Measurements from ENCODE around the gene TNS3. TPM values are rescaled to one million over a fixed set of nuclear protein-coding genes. Genes with fewer than 3 reads are reported as not detected.

TNS3 gene
- total RNA-seq, 1 experiment from 2014 or later = 143 TPM

DNA sequence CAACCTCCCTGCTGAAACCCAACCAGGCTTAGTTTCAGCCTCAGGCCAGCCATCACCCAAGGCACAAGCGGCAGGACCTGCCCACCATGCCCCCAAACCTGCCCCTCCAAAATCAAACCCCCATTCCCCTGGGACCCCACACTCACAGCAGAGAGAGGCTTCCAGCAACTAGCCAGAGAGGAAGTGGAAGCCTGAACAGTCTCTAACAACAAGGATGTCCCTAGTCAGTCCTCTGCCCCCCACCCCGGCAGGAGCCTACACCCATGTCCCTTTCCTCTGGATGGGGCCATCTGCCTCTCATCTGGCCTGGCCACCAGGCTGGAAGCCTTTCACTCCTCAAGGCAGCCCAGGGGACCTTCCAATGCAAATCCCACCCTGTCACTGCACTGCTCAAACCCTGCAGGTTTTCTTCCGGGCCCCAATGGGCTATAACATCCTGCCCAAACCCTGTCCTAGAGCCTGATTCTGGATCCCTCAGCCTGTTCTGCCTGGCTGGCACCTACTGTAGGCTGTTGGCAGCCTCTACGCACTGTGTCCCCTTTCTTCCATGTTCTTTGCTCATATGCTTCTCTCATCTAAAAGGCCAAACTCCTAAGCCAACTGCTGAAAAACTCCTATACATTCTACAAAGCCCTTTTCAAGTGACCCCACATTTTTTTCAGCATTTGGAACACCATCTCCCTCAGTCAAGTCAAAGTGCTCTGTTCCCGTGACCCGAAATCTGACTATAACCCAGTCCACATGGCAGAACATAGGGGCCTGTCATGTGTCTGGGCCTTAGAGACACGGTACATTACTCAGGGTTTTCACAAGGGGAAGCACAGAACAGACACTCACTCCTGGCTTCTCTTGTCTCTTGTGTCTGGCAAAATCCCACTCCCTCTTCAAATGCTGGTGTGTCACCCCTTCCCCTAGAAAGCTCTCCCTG lies 253.3 kb downstream of the TNS3 start:
- no peak overlapping the region for H3K27ac ChIP-seq
- no TSS peak for BruUV-seq (replicated peaks)

DNA sequence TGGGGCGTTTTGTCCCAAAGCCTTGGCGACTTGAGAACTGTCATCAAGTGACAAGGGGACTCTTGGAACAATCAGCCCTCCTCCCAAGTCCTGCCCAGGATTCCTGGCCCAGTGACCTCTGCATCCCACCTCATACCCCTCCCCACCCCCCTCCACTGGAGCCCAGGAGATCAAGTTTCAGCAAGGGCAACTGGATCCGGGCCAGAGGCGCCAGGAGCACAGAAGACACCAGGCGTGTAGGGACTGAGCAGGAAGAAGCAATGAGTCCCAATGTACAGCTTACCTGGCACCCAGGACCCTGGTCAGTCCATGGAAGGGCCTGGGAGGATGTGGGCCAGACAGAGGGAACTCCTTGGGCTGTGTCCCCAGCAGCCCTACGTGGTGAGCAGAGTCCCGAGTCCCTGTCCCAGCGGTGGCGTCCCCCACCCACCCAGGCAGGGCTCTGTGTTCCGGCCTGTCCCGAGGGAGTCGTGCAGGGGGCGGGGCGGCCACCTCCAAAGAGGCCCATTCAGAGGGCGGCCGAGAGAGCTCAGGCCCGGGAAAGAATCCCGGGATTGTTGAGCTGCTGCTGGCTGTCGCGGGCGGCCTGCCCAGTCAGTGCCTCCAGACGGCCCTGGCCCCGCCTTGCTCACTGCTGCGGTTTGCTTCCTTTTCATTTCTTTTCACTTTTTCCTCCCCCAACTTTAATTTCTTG lies 254.1 kb downstream of the TNS3 start:
- H3K4me3 ChIP-seq = no peak overlapping the region
- no peak overlapping the region for H3K4me2 ChIP-seq
- no peaks in the 10 kb centered on the region for H3K27me3 ChIP-seq (ENCODE audit: insufficient read depth, low read depth)
- peaks cover 67% of the 10 kb centered on the region for H3K36me3 ChIP-seq (ENCODE audit: low read depth)
- TF ChIP-seq, protein P1, sequence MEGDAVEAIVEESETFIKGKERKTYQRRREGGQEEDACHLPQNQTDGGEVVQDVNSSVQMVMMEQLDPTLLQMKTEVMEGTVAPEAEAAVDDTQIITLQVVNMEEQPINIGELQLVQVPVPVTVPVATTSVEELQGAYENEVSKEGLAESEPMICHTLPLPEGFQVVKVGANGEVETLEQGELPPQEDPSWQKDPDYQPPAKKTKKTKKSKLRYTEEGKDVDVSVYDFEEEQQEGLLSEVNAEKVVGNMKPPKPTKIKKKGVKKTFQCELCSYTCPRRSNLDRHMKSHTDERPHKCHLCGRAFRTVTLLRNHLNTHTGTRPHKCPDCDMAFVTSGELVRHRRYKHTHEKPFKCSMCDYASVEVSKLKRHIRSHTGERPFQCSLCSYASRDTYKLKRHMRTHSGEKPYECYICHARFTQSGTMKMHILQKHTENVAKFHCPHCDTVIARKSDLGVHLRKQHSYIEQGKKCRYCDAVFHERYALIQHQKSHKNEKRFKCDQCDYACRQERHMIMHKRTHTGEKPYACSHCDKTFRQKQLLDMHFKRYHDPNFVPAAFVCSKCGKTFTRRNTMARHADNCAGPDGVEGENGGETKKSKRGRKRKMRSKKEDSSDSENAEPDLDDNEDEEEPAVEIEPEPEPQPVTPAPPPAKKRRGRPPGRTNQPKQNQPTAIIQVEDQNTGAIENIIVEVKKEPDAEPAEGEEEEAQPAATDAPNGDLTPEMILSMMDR (conservative IDR thresholded peaks at IDR 0.05) = no peak
- no peak for TF ChIP-seq EZH2 (IDR thresholded peaks at IDR 0.05; ENCODE audit: low read depth)
- H2AFZ ChIP-seq = no peak overlapping the region
- peak in 1 of 2 experiments; percentile 58 for DNase-seq
- peaks cover 33% of the 10 kb centered on the region for H3F3A ChIP-seq (ENCODE audit: insufficient read depth, low read depth)
- peaks cover 90% of the 10 kb centered on the region for H4K20me1 ChIP-seq (ENCODE audit: insufficient read depth)
- peaks cover 4% of the 10 kb centered on the region; the same call in 1 of the 2 replicates for H3K79me2 ChIP-seq (ENCODE audit: low read depth)
- no peak overlapping the region for H3K27ac ChIP-seq
- no TSS peak for BruUV-seq (replicated peaks)
- CTCF ChIA-PET = no interaction called here
- no peaks in the 10 kb centered on the region for H3K4me1 ChIP-seq (replicated peaks; ENCODE audit: insufficient read depth)
- H3K9me3 ChIP-seq (ENCODE audit: insufficient read depth, low read depth) = no peaks in the 10 kb centered on the region
- POLR2A ChIA-PET (ENCODE audit: unreplicated experiment) = no interaction called here
- H3K9me2 ChIP-seq (ENCODE audit: insufficient read depth) = no peaks in the 10 kb centered on the region
- intact Hi-C loops (cut with micrococcal nuclease; ENCODE audit: unreplicated experiment) = no loop called here

More for the DNA sequence above, 253.3 kb downstream of the TNS3 start:
- Histone ChIP-seq H3K4me1 (replicated peaks; ENCODE audit: insufficient read depth) (no peaks in the 10 kb centered on the region), H3K36me3 (ENCODE audit: low read depth) (peaks cover 68% of the 10 kb centered on the region), H2AFZ (no peak overlapping the region), H3K9me3 (ENCODE audit: insufficient read depth, low read depth) (no peaks in the 10 kb centered on the region), H3K27me3 (ENCODE audit: insufficient read depth, low read depth) (no peaks in the 10 kb centered on the region), H3F3A (ENCODE audit: insufficient read depth, low read depth) (peaks cover 41% of the 10 kb centered on the region), H3K4me2 (no peak overlapping the region), H4K20me1 (ENCODE audit: insufficient read depth) (peaks cover 91% of the 10 kb centered on the region), H3K4me3 (no peak overlapping the region), H3K9me2 (ENCODE audit: insufficient read depth) (no peaks in the 10 kb centered on the region), H3K79me2 (ENCODE audit: low read depth) (peaks cover 4% of the 10 kb centered on the region; the same call in 1 of the 2 replicates)
- CTCF ChIA-PET = no interaction called here
- no peak for DNase-seq
- POLR2A ChIA-PET (ENCODE audit: unreplicated experiment) = no interaction called here
- intact Hi-C loops (cut with micrococcal nuclease; ENCODE audit: unreplicated experiment) = no loop called here
- TF ChIP-seq EZH2 (IDR thresholded peaks at IDR 0.05; ENCODE audit: low read depth) = no peak
- TF ChIP-seq, protein P1 (conservative IDR thresholded peaks at IDR 0.05) = no peak

DNA sequence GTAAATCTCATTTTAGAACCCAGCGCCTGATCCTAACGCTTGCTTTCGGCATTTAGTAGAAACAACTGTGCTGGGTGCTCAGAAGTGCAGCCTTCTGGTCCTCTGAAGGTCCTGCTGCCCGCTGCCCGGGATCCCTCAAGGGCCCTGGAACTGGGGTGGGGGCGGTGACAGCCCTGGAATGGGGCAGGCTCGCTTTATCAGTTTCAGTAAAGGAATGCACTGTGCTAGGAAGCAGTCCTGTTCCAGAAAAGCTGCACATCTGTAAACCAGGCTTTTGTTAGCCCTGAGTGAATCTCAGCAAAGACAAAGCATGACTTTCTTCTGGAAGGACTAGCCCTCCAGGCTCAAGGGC lies 254.6 kb downstream of the TNS3 start:
- no peak overlapping the region for H3K27ac ChIP-seq
- no TSS peak for BruUV-seq (replicated peaks)
- peaks cover 90% of the 10 kb centered on the region for H4K20me1 ChIP-seq (ENCODE audit: insufficient read depth)
- no peaks in the 10 kb centered on the region for H3K9me3 ChIP-seq (ENCODE audit: insufficient read depth, low read depth)
- no peaks in the 10 kb centered on the region for H3K9me2 ChIP-seq (ENCODE audit: insufficient read depth)
- no peak for DNase-seq
- CTCF ChIA-PET = no interaction called here
- no peaks in the 10 kb centered on the region for H3K4me1 ChIP-seq (replicated peaks; ENCODE audit: insufficient read depth)
- POLR2A ChIA-PET (ENCODE audit: unreplicated experiment) = no interaction called here
- H3K27me3 ChIP-seq (ENCODE audit: insufficient read depth, low read depth) = no peaks in the 10 kb centered on the region
- no peak overlapping the region for H3K4me2 ChIP-seq
- no peak overlapping the region for H3K4me3 ChIP-seq
- H3F3A ChIP-seq (ENCODE audit: insufficient read depth, low read depth) = peaks cover 28% of the 10 kb centered on the region
- no peak overlapping the region for H2AFZ ChIP-seq
- TF ChIP-seq, protein P1 (conservative IDR thresholded peaks at IDR 0.05) = no peak
- no peak for TF ChIP-seq EZH2 (IDR thresholded peaks at IDR 0.05; ENCODE audit: low read depth)
- peaks cover 4% of the 10 kb centered on the region; the same call in 1 of the 2 replicates for H3K79me2 ChIP-seq (ENCODE audit: low read depth)
- H3K36me3 ChIP-seq (ENCODE audit: low read depth) = peaks cover 63% of the 10 kb centered on the region
- intact Hi-C loops (cut with micrococcal nuclease; ENCODE audit: unreplicated experiment) = no loop called here
